ENCODE measurements around the gene AGGF1.

Gene AGGF1

GRCh38 chr5:77012601-77013000 lies 17.6 kb upstream of the AGGF1 start:
- DNase-seq = no peak
- Mint-ChIP-seq H3K27me3 (peaks cover 23% of the 10 kb centered on the region), H3K4me1 (peaks cover 10% of the 10 kb centered on the region), H3K9me3 (no peaks in the 10 kb centered on the region), H3K4me3 (no peak overlapping the region), H3K27ac (no peak overlapping the region)
- peak; percentile 55 for ATAC-seq

GRCh38 chr5:77015938-77016569 lies 14.2 kb upstream of the AGGF1 start:
- H3K4me3 Mint-ChIP-seq = no peak overlapping the region
- peaks cover 10% of the 10 kb centered on the region for H3K4me1 Mint-ChIP-seq
- DNase-seq (no peak), ATAC-seq (no peak)
- no peak overlapping the region for H3K27ac Mint-ChIP-seq
- no peaks in the 10 kb centered on the region for H3K9me3 Mint-ChIP-seq
- peaks cover 22% of the 10 kb centered on the region for H3K27me3 Mint-ChIP-seq

GRCh38 chr5:77016962-77017361 lies 13.2 kb upstream of the AGGF1 start:
- ATAC-seq (no peak), DNase-seq (no peak)
- Mint-ChIP-seq H3K9me3 (no peaks in the 10 kb centered on the region), H3K4me3 (no peak overlapping the region), H3K27me3 (peaks cover 23% of the 10 kb centered on the region), H3K27ac (no peak overlapping the region), H3K4me1 (peaks cover 10% of the 10 kb centered on the region)

GRCh38 chr5:77017668-77018067 lies 12.5 kb upstream of the AGGF1 start:
- H3K9me3 Mint-ChIP-seq = peaks cover 0 to 5% of the 10 kb centered on the region in 2 donors
- no peak overlapping the region for H3K27ac Mint-ChIP-seq
- ATAC-seq (no peak), DNase-seq (no peak)
- peaks cover 4% of the 10 kb centered on the region for H3K4me1 Mint-ChIP-seq
- peaks cover 30% of the 10 kb centered on the region for H3K27me3 Mint-ChIP-seq
- no peak overlapping the region for H3K4me3 Mint-ChIP-seq

GRCh38 chr5:77022511-77023417 lies 7.4 kb upstream of the AGGF1 start:
- DNase-seq = no peak
- Mint-ChIP-seq H3K4me1 (no peaks in the 10 kb centered on the region), H3K4me3 (no peak overlapping the region), H3K27me3 (peaks cover 22% of the 10 kb centered on the region), H3K9me3 (peaks cover 8 to 13% of the 10 kb centered on the region in 2 donors), H3K27ac (peak overlapping the region in 1 of 2 donors; percentile 7)
- no peak for ATAC-seq

GRCh38 chr5:77024490-77024889 lies 5.7 kb upstream of the AGGF1 start:
- peaks cover 12% of the 10 kb centered on the region for H3K27me3 Mint-ChIP-seq
- DNase-seq (no peak), ATAC-seq (no peak)
- peaks cover 24 to 27% of the 10 kb centered on the region in 2 donors for H3K9me3 Mint-ChIP-seq
- H3K4me3 Mint-ChIP-seq = no peak overlapping the region
- H3K4me1 Mint-ChIP-seq = peaks cover 4% of the 10 kb centered on the region
- no peak overlapping the region for H3K27ac Mint-ChIP-seq

- H3K9me3 Mint-ChIP-seq = peaks cover 17 to 32% of the 10 kb centered on the region in 2 donors
- no peak overlapping the region for H3K4me3 Mint-ChIP-seq
- peaks cover 26% of the 10 kb centered on the region for H3K4me1 Mint-ChIP-seq
- DNase-seq (no peak), ATAC-seq (no peak)
- peak overlapping the region in 1 of 2 donors; percentile 62 for H3K27ac Mint-ChIP-seq
- no peaks in the 10 kb centered on the region for H3K27me3 Mint-ChIP-seq
Observed at GRCh38 chr5:77028631-77029375, 1.4 kb upstream of the AGGF1 start.

- Mint-ChIP-seq H3K27ac (peak overlapping the region in 1 of 2 donors; percentile 62), H3K4me1 (peaks cover 26% of the 10 kb centered on the region), H3K27me3 (no peaks in the 10 kb centered on the region), H3K9me3 (peaks cover 17 to 32% of the 10 kb centered on the region in 2 donors), H3K4me3 (peak overlapping the region; percentile 94 to 95)
- no peak for DNase-seq
- no peak for ATAC-seq
Observed at GRCh38 chr5:77029376-77029885, 773 bp upstream of the AGGF1 start.

GRCh38 chr5:77031891-77032290 lies 1.7 kb downstream of the AGGF1 start:
- peak overlapping the region in 1 of 2 donors; percentile 59 for H3K27ac Mint-ChIP-seq

GRCh38 chr5:77032635-77033034 lies 2.4 kb downstream of the AGGF1 start:
- H3K27ac Mint-ChIP-seq = no peak overlapping the region
- no peaks in the 10 kb centered on the region for H3K27me3 Mint-ChIP-seq
- no peak for DNase-seq
- peaks cover 26% of the 10 kb centered on the region for H3K4me1 Mint-ChIP-seq
- peaks cover 17 to 19% of the 10 kb centered on the region in 2 donors for H3K9me3 Mint-ChIP-seq
- H3K4me3 Mint-ChIP-seq = no peak overlapping the region
- no peak for ATAC-seq

More at GRCh38 chr5:77031891-77032290, 1.7 kb downstream of the AGGF1 start:
- no peak for DNase-seq
- Mint-ChIP-seq H3K4me3 (peak overlapping the region; percentile 94 to 95), H3K9me3 (peaks cover 17 to 19% of the 10 kb centered on the region in 2 donors), H3K27me3 (no peaks in the 10 kb centered on the region), H3K4me1 (peaks cover 26% of the 10 kb centered on the region)
- no peak for ATAC-seq

- H3K4me3 Mint-ChIP-seq = no peak overlapping the region
- no peak overlapping the region for H3K27ac Mint-ChIP-seq
- DNase-seq (no peak), ATAC-seq (no peak)
- H3K27me3 Mint-ChIP-seq = no peaks in the 10 kb centered on the region
- H3K4me1 Mint-ChIP-seq = peaks cover 26% of the 10 kb centered on the region
- H3K9me3 Mint-ChIP-seq = peaks cover 11 to 15% of the 10 kb centered on the region in 2 donors
Observed at GRCh38 chr5:77033338-77033737, 3.1 kb downstream of the AGGF1 start.

GRCh38 chr5:77035950-77036349 lies 5.7 kb downstream of the AGGF1 start:
- no peak for DNase-seq
- Mint-ChIP-seq H3K4me3 (no peak overlapping the region), H3K27ac (no peak overlapping the region), H3K27me3 (no peaks in the 10 kb centered on the region), H3K9me3 (no peaks in the 10 kb centered on the region), H3K4me1 (peaks cover 14% of the 10 kb centered on the region)
- ATAC-seq = no peak

- no peak for DNase-seq
- H3K27me3 Mint-ChIP-seq = no peaks in the 10 kb centered on the region
- no peak overlapping the region for H3K27ac Mint-ChIP-seq
- peak overlapping the region in 1 of 2 donors; percentile 11 for H3K4me3 Mint-ChIP-seq
- peak; percentile 98 for ATAC-seq
- H3K9me3 Mint-ChIP-seq = no peaks in the 10 kb centered on the region
- H3K4me1 Mint-ChIP-seq = peaks cover 19% of the 10 kb centered on the region
Observed at GRCh38 chr5:77046416-77047073, 16.3 kb downstream of the AGGF1 start.

GRCh38 chr5:77064040-77064439 lies 33.8 kb downstream of the AGGF1 start:
- H3K4me1 Mint-ChIP-seq = peaks cover 5% of the 10 kb centered on the region
- ATAC-seq = no peak
- no peak overlapping the region for H3K4me3 Mint-ChIP-seq
- no peaks in the 10 kb centered on the region for H3K27me3 Mint-ChIP-seq
- no peak overlapping the region for H3K27ac Mint-ChIP-seq
- no peaks in the 10 kb centered on the region for H3K9me3 Mint-ChIP-seq
- DNase-seq = no peak

- peaks cover 5% of the 10 kb centered on the region for H3K4me1 Mint-ChIP-seq
- H3K4me3 Mint-ChIP-seq = no peak overlapping the region
- H3K9me3 Mint-ChIP-seq = no peaks in the 10 kb centered on the region
- H3K27ac Mint-ChIP-seq = no peak overlapping the region
- DNase-seq = no peak
- no peak for ATAC-seq
- no peaks in the 10 kb centered on the region for H3K27me3 Mint-ChIP-seq
Observed at GRCh38 chr5:77065256-77065655, 35.1 kb downstream of the AGGF1 start.

Data from stimulated activated naive CD8-positive, alpha-beta T cell treated with anti-CD3 and anti-CD28 coated beads, Interleukin-15, amount 100 ng/mL, for 72 hours (primary cell).